Esophagus muscularis mucosa (tissue), 4 donors: ENCODE measurements around the gene IGDCC3. TPM values are rescaled to one million over a fixed set of nuclear protein-coding genes. Genes with fewer than 3 reads are reported as not detected.
"Not testable (repeated sequence)": the region's sequence is repeated elsewhere in the genome, so short reads cannot be mapped to it uniquely, and the experiment has no call there.

Experiments
- DNase-seq: peaks from one replicate; pipeline ENCODE4 v3.0.0-alpha.2; 2017; ENCODE audit errors: extremely low spot score
- H3K27ac ChIP-seq, 4 donors: fragments of 200-600 bp; sonication (generic); replicated peaks in 1 of 4; 1 replicate in 3 of 4; 2 replicates in 1 of 4; pipeline ENCODE4 v1.5.1; 2016 to 2019; ENCODE audit warnings: mild to moderate bottlenecking in 1 of 4
- H3K27me3 ChIP-seq, 4 donors: fragments of 200-600 bp; sonication (generic); one replicate each; pipeline versions ENCODE4 v1.5.1 to v1.6.0; 2016 to 2019
- H3K36me3 ChIP-seq, 4 donors: fragments of 200-600 bp; sonication (generic); one replicate each; pipeline ENCODE4 v1.5.1; 2016 to 2019
- H3K4me1 ChIP-seq, 4 donors: fragments of 200-600 bp; sonication (generic); one replicate each; pipeline ENCODE4 v1.5.1; 2016 to 2019
- H3K4me3 ChIP-seq, 4 donors: fragments of 200-600 bp; sonication (generic); 1 replicate in 2 of 4; 2 replicates in 2 of 4; pipeline ENCODE4 v1.5.1; 2016 to 2019; ENCODE audit warnings: mild to moderate bottlenecking in 4 of 4, moderate library complexity in 1 of 4
- H3K9me3 ChIP-seq, 4 donors: fragments of 200-600 bp; sonication (generic); 1 replicate in 3 of 4; 2 replicates in 1 of 4; pipeline ENCODE4 v1.5.1; 2016 to 2019
- CTCF ChIP-seq, 3 experiments: fragments of 200-600 bp in 2 of 3; fragments of 450-650 bp in 1 of 3; sonication (generic) in 2 of 3; IDR thresholded peaks; one replicate each; pipeline ENCODE4 v1.5.1; 2017 to 2019; ENCODE audit warnings: antibody characterized with exemption in 3 of 3, mild to moderate bottlenecking in 2 of 3, moderate library complexity in 1 of 3
- EP300 ChIP-seq: sonication (generic); formaldehyde crosslinking; IDR thresholded peaks from one replicate; pipeline ENCODE4 v1.6.1; 2017; ENCODE audit warnings: antibody characterized with exemption
- POLR2A ChIP-seq: fragments of 450-650 bp; IDR thresholded peaks from one replicate; pipeline ENCODE4 v1.6.1; 2017; ENCODE audit warnings: antibody characterized with exemption, moderate library complexity, mild to moderate bottlenecking, low read depth
- POLR2AphosphoS5 ChIP-seq, 2 donors: sonication (generic); formaldehyde crosslinking; IDR thresholded peaks; one replicate each; pipeline ENCODE4 v1.6.1; 2017; ENCODE audit warnings: antibody characterized with exemption in 2 of 2
- whole genome bisulfite sequencing: methylation state at CpG from one replicate; pipeline ENCODE4 v1.1.5; 2018; 5-methylcytosine and 5-hydroxymethylcytosine counted together
- intact Hi-C: fragments of 100-400 bp; cut with DNase I; formaldehyde crosslinking; loops from one replicate; pipeline ENCODE4 v1.15.1; 2023
- total RNA-seq, 4 donors: library from RNA; depleted of rRNA; stranded (reverse); fragments of >200 nt; gene quantifications; one replicate each; pipeline versions ENCODE4 v1.1.0 to v1.2.1, GENCODE V29; 2016

Gene IGDCC3
- total RNA-seq, 4 donors from 2014 or later = 0.17 TPM; not detected in 3

GRCh38 chr15:65361708-65362459, 15.9 kb downstream of the IGDCC3 start:
- TF ChIP-seq POLR2AphosphoS5 (IDR thresholded peaks at IDR 0.05) = no peak
- no peak for TF ChIP-seq EP300
- TF ChIP-seq CTCF (IDR thresholded peaks at IDR 0.05) = no peak
- no peak for TF ChIP-seq POLR2A
- H3K27ac ChIP-seq = no peak overlapping the region
- intact Hi-C loops = no loop called here
- H3K4me3 ChIP-seq = no peak overlapping the region
- WGBS = 76% methylated on average over 27 of the region's 32 CpGs
- H3K9me3 ChIP-seq = no peaks in the 10 kb centered on the region
- no peak for DNase-seq
- H3K27me3 ChIP-seq = peaks cover 0 to 42% (median 9%) of the 10 kb centered on the region in 4 donors
- H3K4me1 ChIP-seq = no peaks in the 10 kb centered on the region
- H3K36me3 ChIP-seq = no peaks in the 10 kb centered on the region

GRCh38 chr15:65360506-65360905, 17.3 kb downstream of the IGDCC3 start:
- H3K36me3 ChIP-seq = no peaks in the 10 kb centered on the region
- peaks cover 0 to 56% (median 11%) of the 10 kb centered on the region in 4 donors for H3K27me3 ChIP-seq
- no peak for DNase-seq
- H3K9me3 ChIP-seq = no peaks in the 10 kb centered on the region
- no peak overlapping the region for H3K4me3 ChIP-seq
- no peak for TF ChIP-seq EP300
- TF ChIP-seq POLR2AphosphoS5 (IDR thresholded peaks at IDR 0.05) = no peak
- no peak for TF ChIP-seq POLR2A
- peaks cover 6 to 8% (median 8%) of the 10 kb centered on the region in 4 donors for H3K4me1 ChIP-seq
- 87% methylated on average over 1 of the region's 1 CpG for WGBS
- intact Hi-C loops = no loop called here
- no peak overlapping the region for H3K27ac ChIP-seq

GRCh38 chr15:65355988-65356353, 21.8 kb downstream of the IGDCC3 start:
- Histone ChIP-seq H3K36me3 (no peaks in the 10 kb centered on the region), H3K9me3 (no peaks in the 10 kb centered on the region), H3K27ac (no peak overlapping the region), H3K4me1 (peaks cover 6 to 17% (median 15%) of the 10 kb centered on the region in 4 donors), H3K4me3 (peak overlapping the region; percentile 53 to 65 (median 58)), H3K27me3 (peaks cover 0 to 64% (median 13%) of the 10 kb centered on the region in 4 donors)
- 64% methylated on average over 2 of the region's 17 CpGs for WGBS
- no peak for DNase-seq
- intact Hi-C loops = no loop called here
- TF ChIP-seq POLR2AphosphoS5 (IDR thresholded peaks at IDR 0.05) (no peak), CTCF (IDR thresholded peaks at IDR 0.05) (no peak), EP300 (no peak), POLR2A (no peak)

- intact Hi-C loops = no loop called here
- DNase-seq = no peak
- 1% methylated on average over 37 of the region's 85 CpGs for WGBS
- no peak overlapping the region for H3K27ac ChIP-seq
- peaks cover 6 to 17% (median 15%) of the 10 kb centered on the region in 4 donors for H3K4me1 ChIP-seq
- no peaks in the 10 kb centered on the region for H3K36me3 ChIP-seq
- peak overlapping the region; percentile 53 to 65 (median 58) for H3K4me3 ChIP-seq
- no peak for TF ChIP-seq EP300
- no peak for TF ChIP-seq CTCF (IDR thresholded peaks at IDR 0.05)
- no peak for TF ChIP-seq POLR2AphosphoS5 (IDR thresholded peaks at IDR 0.05)
- TF ChIP-seq POLR2A = no peak
- peaks cover 0 to 64% (median 13%) of the 10 kb centered on the region in 4 donors for H3K27me3 ChIP-seq
- H3K9me3 ChIP-seq = no peaks in the 10 kb centered on the region
Measured at GRCh38 chr15:65355173-65355987, 22.4 kb downstream of the IGDCC3 start.

GRCh38 chr15:65354835-65355172, 23.0 kb downstream of the IGDCC3 start:
- intact Hi-C loops = no loop called here
- WGBS = 77% methylated on average over 5 of the region's 10 CpGs
- H3K27me3 ChIP-seq = peaks cover 0 to 62% (median 13%) of the 10 kb centered on the region in 4 donors
- no peak for DNase-seq
- H3K4me1 ChIP-seq = peaks cover 6 to 17% (median 15%) of the 10 kb centered on the region in 4 donors
- H3K27ac ChIP-seq = no peak overlapping the region
- peak overlapping the region; percentile 53 to 65 (median 58) for H3K4me3 ChIP-seq
- no peak for TF ChIP-seq POLR2A
- TF ChIP-seq POLR2AphosphoS5 (IDR thresholded peaks at IDR 0.05) = no peak
- no peak for TF ChIP-seq EP300
- TF ChIP-seq CTCF (IDR thresholded peaks at IDR 0.05) = no peak
- H3K9me3 ChIP-seq = no peaks in the 10 kb centered on the region
- H3K36me3 ChIP-seq = no peaks in the 10 kb centered on the region

- WGBS = 65% methylated on average over 1 of the region's 1 CpG
- H3K36me3 ChIP-seq, DNase-seq, H3K27ac ChIP-seq, H3K4me3 ChIP-seq, H3K9me3 ChIP-seq, intact Hi-C loops: not testable (repeated sequence)
- H3K4me1 ChIP-seq = peaks cover 6 to 17% (median 15%) of the 10 kb centered on the region in 4 donors
- peaks cover 0 to 34% (median 5%) of the 10 kb centered on the region in 4 donors for H3K27me3 ChIP-seq
Measured at GRCh38 chr15:65351972-65352371, 25.8 kb downstream of the IGDCC3 start.
